Activated CD8-positive, alpha-beta memory T cell treated with anti-CD3 and anti-CD28 coated beads, Interleukin-2, amount 50 U/mL, for 1 hour (primary cell): ENCODE results near the gene RGS16.

ENCODE experiments used
- DNase-seq: peaks from one replicate; pipeline ENCODE4 v3.0.0-alpha.2; 2020; ENCODE audit errors: extremely low read depth

Gene RGS16

GRCh38 chr1:182580736-182581135 lies 23.5 kb downstream of the RGS16 start:
- DNase-seq, result no peak

- no peak for DNase-seq
Observed at GRCh38 chr1:182575540-182576149, 28.5 kb downstream of the RGS16 start.

GRCh38 chr1:182574156-182574555 lies 30.0 kb downstream of the RGS16 start:
- no peak for DNase-seq

DNA sequence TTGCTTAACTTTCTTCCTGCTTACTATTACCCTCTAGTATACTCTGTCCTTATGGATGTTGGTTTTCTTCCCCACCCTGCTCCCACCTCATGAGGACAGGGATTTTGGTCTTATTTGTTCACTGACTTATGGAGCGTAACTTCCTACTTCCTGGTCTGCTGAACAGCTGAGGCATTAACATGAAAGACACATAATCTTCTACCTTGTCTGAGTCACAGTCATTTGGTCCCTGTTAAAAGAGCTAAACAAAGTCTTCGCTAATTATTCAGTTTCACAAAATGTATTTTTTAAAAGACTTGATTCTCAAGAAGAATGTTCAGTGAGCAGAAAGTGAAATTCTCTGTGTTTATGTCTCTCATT lies 33.6 kb downstream of the RGS16 start:
- no peak for DNase-seq

DNA sequence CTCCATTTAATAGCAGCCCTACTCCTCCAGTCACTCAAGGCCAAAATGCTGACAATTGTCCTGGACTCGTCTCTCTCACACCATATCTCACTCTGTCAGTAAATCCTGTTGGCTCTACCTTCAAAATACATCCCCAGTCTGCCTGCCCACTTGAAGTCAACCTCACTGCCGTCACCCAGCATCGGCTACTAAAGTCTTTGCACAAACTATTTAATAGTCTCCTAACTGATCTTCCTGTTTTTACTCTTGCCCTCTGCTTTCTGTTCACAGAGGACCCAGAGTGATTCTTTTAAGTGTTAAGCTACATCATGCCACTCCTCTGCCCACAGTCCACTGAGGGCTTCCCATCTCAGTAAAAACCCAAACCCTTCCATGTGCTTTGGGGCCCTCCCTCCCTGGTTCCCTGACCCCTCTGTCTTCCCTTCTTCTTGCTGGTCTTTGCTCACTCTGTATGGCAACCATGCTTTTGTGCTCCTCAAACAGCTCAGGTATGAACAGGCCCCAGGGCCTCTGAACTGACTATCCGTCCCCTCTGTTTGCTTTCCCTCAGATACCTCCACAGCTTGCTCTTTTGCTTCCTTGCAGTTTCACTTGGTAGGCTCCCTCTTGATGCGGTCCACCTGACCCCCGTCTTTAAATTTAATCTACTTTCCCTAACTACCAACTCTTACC lies 34.1 kb downstream of the RGS16 start:
- DNase-seq, result no peak

GRCh38 chr1:182568647-182569284 lies 35.4 kb downstream of the RGS16 start:
- DNase-seq, result no peak

- DNase-seq, result no peak
Observed at GRCh38 chr1:182567629-182568028, 36.6 kb downstream of the RGS16 start.

GRCh38 chr1:182565537-182565936 lies 38.7 kb downstream of the RGS16 start:
- DNase-seq, result no peak

GRCh38 chr1:182564406-182565004 lies 39.7 kb downstream of the RGS16 start:
- DNase-seq, result no peak

GRCh38 chr1:182563095-182563494 lies 41.1 kb downstream of the RGS16 start:
- DNase-seq, result no peak

- no peak for DNase-seq
Observed at GRCh38 chr1:182561456-182561855, 42.7 kb downstream of the RGS16 start.

- no peak for DNase-seq
Observed at GRCh38 chr1:182560392-182560984, 43.7 kb downstream of the RGS16 start.

DNA sequence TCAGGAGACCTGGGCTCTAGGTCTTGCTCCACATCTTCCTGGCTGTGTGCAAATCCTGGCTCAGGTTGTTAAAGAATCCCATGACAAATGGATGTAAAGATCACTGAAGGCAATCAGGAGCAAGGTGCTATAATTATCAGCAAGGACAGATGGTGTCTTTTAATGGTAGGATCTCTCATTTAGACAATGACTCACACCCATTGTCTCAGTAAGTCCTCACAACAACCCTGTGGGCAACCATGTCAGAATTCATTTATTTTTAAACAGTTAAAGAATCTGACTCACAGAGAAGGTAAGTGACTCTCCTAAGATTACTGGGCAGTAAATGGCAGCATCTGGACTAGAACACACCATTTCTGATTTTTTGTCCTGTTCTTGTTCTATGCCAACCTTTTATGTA lies 47.9 kb downstream of the RGS16 start:
- no peak for DNase-seq

GRCh38 chr1:182555493-182555892 lies 48.7 kb downstream of the RGS16 start:
- DNase-seq, result no peak

GRCh38 chr1:182552527-182552926 lies 51.7 kb downstream of the RGS16 start:
- no peak for DNase-seq

GRCh38 chr1:182549811-182550210 lies 54.4 kb downstream of the RGS16 start:
- DNase-seq, result no peak

DNA sequence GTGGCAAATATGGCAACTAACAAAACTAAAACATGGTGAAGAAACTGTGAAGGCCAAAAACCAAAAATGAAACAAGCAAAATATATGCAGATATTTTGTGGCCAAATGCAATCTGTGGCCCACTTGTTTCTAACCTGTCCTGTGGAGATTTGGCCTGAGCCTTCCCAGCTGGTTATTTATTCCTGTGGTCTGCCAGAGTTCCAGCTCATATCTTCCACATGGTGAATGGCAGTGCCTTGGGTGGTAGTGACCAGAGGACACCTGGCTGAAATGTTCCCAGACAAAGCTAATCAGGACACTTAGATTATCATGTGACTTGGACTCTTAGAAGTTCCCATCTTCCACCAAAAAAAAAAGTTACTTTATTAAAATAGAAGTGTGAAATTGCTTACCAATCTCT lies 54.8 kb downstream of the RGS16 start:
- DNase-seq, result no peak
